ENCODE data around the gene ERCC6. TPM values are rescaled to one million over a fixed set of nuclear protein-coding genes. Genes with fewer than 3 reads are reported as not detected.

Gene ERCC6
- total RNA-seq, 4 donors from 2014 or later: 27.9 to 50.2 (median 32.5) TPM

GRCh38 chr10:49559476-49559875, 20.6 kb upstream of the ERCC6 start:
- Histone ChIP-seq H3K27ac (no peak overlapping the region), H3K36me3 (no peaks in the 10 kb centered on the region), H3K4me3 (replicated peaks in 1 of 3) (no peak overlapping the region), H3K9me3 (no peaks in the 10 kb centered on the region), H3K27me3 (no peaks in the 10 kb centered on the region), H3K4me1 (no peaks in the 10 kb centered on the region)
- WGBS, 2 donors: 27 to 32% methylated on average over 1 of the region's 1 CpG
- TF ChIP-seq POLR2A (IDR thresholded peaks at IDR 0.05): no peak
- no peak for TF ChIP-seq CTCF (IDR thresholded peaks at IDR 0.05)
- no peak for DNase-seq
- intact Hi-C loops (cut with DNase I): no loop called here

- no peak for TF ChIP-seq POLR2A (IDR thresholded peaks at IDR 0.05)
- TF ChIP-seq CTCF (IDR thresholded peaks at IDR 0.05): no peak
- Histone ChIP-seq H3K4me1 (no peaks in the 10 kb centered on the region), H3K36me3 (no peaks in the 10 kb centered on the region), H3K9me3 (no peaks in the 10 kb centered on the region), H3K4me3 (replicated peaks in 1 of 3) (no peak overlapping the region), H3K27me3 (no peaks in the 10 kb centered on the region), H3K27ac (no peak overlapping the region)
- intact Hi-C loops (cut with DNase I): no loop called here
- no peak for DNase-seq
- 75 to 80% methylated on average over 5 of the region's 5 CpGs for WGBS, 2 donors
These were observed 19.3 kb upstream of the ERCC6 start for GRCh38 chr10:49558190-49558589.

- H3K9me3 ChIP-seq: no peaks in the 10 kb centered on the region
- WGBS, 2 donors: 85 to 90% methylated on average over 2 of the region's 2 CpGs
- H3K4me3 ChIP-seq (replicated peaks in 1 of 3): no peak overlapping the region
- TF ChIP-seq POLR2A (IDR thresholded peaks at IDR 0.05): no peak
- TF ChIP-seq CTCF (IDR thresholded peaks at IDR 0.05): no peak
- no peaks in the 10 kb centered on the region for H3K27me3 ChIP-seq
- no peaks in the 10 kb centered on the region for H3K36me3 ChIP-seq
- intact Hi-C loops (cut with DNase I): no loop called here
- no peaks in the 10 kb centered on the region for H3K4me1 ChIP-seq
- no peak for DNase-seq
- H3K27ac ChIP-seq: no peak overlapping the region
These were observed 18.8 kb upstream of the ERCC6 start for GRCh38 chr10:49557681-49558080.

- no peak overlapping the region for H3K27ac ChIP-seq
- intact Hi-C loops (cut with DNase I): no loop called here
- DNase-seq: no peak
- H3K4me3 ChIP-seq (replicated peaks in 1 of 3): no peak overlapping the region
- H3K27me3 ChIP-seq: no peaks in the 10 kb centered on the region
- no peaks in the 10 kb centered on the region for H3K4me1 ChIP-seq
- H3K36me3 ChIP-seq: no peaks in the 10 kb centered on the region
- no peak for TF ChIP-seq POLR2A (IDR thresholded peaks at IDR 0.05)
- no peak for TF ChIP-seq CTCF (IDR thresholded peaks at IDR 0.05)
- H3K9me3 ChIP-seq: no peaks in the 10 kb centered on the region
- 72 to 94% methylated on average over 1 of the region's 1 CpG for WGBS, 2 donors
These were observed 17.8 kb upstream of the ERCC6 start for GRCh38 chr10:49556723-49557122.

GRCh38 chr10:49552277-49552676, 13.4 kb upstream of the ERCC6 start:
- WGBS, 2 donors: 63 to 71% methylated on average over 2 of the region's 2 CpGs
- no peak for DNase-seq
- TF ChIP-seq CTCF (IDR thresholded peaks at IDR 0.05) (no peak), POLR2A (IDR thresholded peaks at IDR 0.05) (no peak)
- no peak overlapping the region for H3K4me3 ChIP-seq (replicated peaks in 1 of 3)
- intact Hi-C loops (cut with DNase I): no loop called here
- no peaks in the 10 kb centered on the region for H3K4me1 ChIP-seq
- H3K27me3 ChIP-seq: no peaks in the 10 kb centered on the region
- no peaks in the 10 kb centered on the region for H3K9me3 ChIP-seq
- H3K36me3 ChIP-seq: no peaks in the 10 kb centered on the region
- no peak overlapping the region for H3K27ac ChIP-seq
